SKM-1 treated with dmso at 0.1 percent for 144 hours (cell line): ENCODE data around the gene TNRC6B.
"Not testable (repeated sequence)": the region's sequence is repeated elsewhere in the genome, so short reads cannot be mapped to it uniquely, and the experiment has no call there.

ENCODE experiments used
- DNase-seq: peaks from one replicate; lab custom pipeline; 2025; ENCODE audit not compliant: unreplicated experiment; lab: John Stamatoyannopoulos, UW

Gene TNRC6B

DNA sequence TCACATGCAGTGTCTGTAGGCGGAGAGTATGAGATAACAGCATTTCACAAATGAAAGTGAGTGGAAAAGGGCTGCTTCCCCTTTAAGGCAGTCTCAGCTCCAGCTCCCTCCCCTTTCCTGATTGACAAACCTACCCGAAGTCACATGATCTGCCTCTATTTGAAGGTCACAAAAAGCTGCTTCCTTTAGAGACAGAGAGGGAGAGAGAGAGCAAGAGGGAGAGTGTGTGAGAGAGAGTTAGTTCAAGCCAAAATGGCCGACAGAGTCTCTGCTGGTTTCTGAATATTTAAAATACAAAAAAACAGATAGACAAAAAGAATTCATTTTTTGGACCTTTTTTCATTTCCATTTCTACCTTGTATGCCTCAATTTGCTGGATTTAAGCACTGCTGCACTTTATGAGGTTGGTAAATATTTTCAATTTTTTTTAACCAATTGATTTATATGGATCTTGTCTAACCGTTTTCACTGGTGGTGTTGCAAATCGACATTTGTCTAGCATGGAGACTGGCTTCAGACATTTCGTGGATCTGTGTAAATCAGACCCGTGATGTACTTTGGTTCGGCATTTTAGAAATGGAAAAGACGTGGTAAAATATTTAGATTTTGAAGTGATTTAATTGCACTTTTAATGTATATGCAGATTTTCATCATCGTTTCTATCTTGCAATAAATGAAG is at the start of gene TNRC6B:
Gene TNRC6B (plus strand): TSS at position 188 of the 679 bp plus-strand sequence. CDS start 211 bp downstream, at position 399.
- peak; percentile 100 for DNase-seq

- no peak for DNase-seq
Measured at GRCh38 chr22:40128989-40129388, 48.7 kb upstream of the TNRC6B start.

DNA sequence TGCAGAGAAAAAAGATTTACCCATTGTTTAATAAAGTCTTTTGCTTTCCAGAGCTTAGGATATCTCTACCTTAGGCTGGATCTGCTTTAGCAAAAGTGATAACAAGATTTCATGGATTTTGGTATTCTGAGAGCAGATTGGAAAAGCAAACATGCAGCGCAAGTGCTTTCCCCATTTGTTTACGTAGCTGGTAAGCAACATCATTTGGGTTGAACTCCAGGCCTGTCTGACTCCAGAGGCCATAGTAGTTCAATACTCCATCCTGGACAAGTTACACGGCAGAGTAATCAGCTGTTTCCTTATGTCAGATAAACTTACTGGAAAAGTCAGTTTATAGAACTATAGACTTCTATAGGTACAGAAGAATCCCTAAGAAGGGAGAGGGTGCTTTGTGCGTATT is 40.6 kb upstream of the TNRC6B start:
- no peak for DNase-seq

- no peak for DNase-seq
Measured at GRCh38 chr22:40138866-40139265, 38.9 kb upstream of the TNRC6B start.

DNA sequence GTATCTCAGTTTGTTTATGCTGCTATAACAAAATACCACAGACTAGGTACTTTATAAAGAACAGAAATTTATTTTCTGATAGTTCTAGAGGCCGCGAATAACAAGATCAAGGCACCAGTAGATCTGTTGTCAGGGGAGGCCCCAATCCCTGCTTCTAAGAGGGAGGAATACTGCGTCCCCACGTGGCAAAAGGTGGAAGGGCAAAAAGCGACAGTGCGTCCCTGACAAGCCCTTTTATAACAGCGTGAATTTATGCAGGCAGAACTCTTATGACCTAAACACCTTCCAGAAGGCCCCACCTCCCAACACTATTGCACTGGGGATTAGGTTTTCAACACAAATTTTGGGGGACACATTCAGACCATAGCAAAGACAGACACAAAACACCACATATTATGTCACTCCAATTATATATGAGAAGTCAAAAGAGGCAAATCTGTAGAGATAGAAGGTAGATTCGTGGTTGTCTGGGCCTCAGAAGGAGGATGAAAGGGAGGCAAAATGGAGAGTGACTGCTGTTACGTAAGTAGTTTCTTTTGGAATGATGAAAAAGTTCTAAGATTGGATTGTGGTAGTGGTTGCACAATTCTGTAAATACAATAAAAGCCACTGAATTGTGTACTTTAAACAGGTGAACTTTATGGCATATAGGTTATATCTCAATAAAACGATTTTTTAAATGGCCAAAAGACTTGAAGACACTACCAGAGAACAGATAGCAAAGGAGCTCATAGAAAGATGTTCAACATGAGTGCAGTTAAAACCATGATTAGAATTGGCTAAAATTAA is 30.1 kb upstream of the TNRC6B start:
- no peak for DNase-seq

DNA sequence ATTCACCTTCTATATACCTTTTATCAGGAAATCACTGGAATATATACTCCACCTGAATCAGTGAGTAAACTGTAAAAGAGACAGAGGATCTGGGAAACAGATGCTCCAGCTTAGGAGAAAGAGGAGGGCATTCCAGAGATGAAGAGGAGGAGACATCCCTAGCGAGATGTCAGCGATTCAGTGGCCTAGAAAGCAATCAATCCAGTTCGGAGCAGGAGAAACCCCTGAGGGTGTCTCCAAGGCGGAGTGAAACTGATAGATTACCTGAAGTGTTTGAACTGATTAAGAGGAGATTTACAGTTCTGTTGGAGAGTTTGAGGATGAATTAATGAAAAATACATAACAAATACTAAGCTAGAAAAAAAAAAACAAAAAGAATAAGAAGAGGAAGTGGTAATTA is 24.5 kb upstream of the TNRC6B start:
- no peak for DNase-seq

GRCh38 chr22:40153705-40154104 is 24.0 kb upstream of the TNRC6B start:
- DNase-seq: no peak

DNA sequence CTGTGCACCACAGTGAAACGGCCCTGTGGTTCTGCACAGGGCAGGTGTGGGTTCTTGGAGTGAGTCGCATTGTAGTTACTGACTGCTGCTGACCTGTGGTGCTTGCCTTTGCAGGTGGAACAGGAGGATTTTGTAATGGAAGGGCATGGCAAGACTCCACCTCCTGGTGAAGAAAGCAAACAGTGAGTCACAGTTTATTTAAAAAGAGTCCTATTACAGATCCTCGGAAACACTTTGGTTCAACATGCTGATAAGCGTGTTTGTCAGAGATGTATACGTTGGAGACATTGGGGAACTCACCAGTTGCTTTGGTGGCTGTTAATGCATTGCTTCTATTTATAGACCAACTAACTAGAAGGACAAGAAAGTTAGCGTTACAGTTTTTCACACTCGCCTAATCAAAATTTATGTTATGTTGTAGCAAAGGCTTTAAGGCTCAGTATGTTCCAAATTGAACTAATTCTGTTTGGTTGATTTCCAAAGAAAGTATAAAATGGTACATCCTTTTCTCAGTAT is 21.7 kb upstream of the TNRC6B start:
- DNase-seq: peak; percentile 75

DNA sequence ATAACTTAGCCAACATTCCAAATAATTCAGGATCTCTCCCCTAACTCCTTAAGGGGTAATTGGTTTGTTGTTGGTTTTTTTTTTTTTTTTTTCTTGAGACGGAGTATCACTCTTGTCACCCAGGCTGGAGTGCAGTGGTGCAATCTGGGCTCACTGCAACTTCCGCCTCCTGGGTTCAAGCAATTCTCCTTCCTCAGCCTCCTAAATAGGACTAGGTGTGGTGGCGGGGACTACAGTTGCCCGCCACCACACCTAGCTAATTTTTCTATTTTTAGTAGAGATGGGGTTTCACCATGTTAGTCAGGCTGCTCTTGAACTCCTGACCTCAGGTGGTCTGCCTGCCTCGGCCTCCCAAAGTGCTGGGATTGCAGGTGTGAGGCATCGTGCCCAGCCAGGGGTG is 21.0 kb upstream of the TNRC6B start:
- DNase-seq: not testable (repeated sequence)

- no peak for DNase-seq
Measured at GRCh38 chr22:40157330-40157945, 20.3 kb upstream of the TNRC6B start.

GRCh38 chr22:40161194-40161593 is 16.5 kb upstream of the TNRC6B start:
- no peak for DNase-seq

DNA sequence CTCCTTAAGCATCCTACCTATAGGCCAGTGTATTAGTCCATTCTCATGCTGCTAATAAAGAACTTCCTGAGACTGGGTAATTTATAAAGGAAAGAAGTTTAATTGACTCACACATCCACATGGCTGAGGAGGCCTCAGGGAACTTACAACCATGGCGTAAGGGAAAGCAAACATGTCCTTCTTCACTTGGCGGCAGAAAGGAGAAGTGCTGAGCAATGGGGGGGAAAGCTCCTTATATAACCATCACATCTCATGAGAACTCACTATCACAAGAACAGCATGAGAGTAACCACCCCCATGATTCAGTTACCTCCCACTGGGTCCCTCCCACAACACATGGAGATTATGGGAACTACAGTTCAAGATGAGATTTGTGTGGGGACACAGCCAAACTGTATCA is 12.2 kb upstream of the TNRC6B start:
- DNase-seq: not testable (repeated sequence)

DNA sequence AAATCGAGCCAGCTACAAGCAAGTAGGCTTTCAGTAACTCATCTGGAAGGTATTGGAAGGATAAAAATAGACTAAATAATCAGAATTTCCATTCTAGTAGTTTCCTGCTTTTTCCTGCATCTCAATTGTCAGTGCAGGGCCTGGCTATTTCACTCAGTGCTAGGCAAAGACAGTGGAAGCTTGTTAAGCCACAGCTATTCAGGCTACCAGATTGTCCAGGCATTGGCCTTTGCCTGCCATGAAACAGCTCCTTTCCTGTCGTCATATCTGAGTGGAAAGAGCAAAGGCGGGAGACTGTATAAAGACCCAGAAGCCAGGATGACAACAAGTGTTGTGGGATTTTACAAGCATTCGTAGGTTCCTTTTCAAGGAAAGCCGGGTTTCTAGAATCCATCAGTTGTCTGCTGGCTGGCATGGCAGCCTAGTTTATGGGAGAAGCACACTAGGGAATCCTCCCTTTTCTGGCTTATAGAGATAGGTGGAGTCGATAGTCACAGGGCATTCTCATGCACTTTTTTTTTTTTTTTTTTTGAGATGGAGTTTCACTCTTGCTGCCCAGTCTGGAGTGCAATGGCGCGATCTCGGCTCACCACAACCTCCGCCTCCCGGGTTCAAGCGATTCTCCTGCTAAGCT is 2.0 kb upstream of the TNRC6B start:
- DNase-seq: no peak

GRCh38 chr22:40176921-40177737 is 596 bp upstream of the TNRC6B start:
- no peak for DNase-seq

DNA sequence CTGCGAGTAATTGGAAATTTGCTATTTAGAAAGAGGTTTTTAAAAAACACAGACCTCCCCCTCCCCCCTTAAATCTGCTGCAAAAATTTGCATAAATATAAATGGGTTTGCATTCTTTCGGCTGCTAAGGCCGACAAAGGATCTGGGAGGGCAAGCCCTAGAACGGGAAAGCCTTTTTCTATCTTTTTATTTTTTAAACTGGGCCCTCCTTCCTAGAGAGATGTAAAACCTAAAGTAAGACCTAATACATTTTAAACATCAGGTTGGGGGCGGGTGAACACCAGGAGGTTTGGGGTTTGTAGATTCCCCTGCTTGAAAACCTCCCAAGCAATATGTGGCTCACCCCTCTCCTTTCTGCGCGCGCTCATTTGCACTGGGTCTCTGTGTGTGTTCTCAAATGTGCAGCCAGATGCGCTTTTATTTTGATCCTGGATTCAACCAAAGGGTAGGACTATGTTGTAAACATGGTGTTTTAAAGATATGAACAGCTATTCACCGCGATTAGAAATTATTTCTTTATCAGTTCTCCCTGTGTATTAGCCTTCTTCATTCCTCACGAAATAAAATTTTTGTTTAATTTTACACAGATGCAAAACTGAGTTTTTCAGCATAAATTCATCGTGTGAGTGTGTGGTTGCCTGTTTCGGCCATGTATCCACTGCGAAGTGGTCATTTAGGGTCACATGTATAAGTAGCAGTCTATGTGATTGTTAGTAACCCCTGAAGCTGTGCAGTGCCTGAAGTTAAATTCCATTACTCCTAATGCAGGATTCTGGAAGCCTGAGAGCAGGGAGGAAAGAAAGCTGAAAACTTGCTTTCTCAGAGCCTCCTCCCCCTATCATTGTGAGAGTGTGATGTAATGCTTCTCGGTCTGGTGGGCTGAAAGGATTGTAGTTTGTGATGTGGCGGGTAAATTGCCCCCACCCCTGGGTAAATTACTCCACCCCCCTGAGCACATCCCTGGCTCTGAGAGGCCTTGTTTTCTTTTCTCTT is 988 bp downstream of the TNRC6B start:
- no peak for DNase-seq

DNA sequence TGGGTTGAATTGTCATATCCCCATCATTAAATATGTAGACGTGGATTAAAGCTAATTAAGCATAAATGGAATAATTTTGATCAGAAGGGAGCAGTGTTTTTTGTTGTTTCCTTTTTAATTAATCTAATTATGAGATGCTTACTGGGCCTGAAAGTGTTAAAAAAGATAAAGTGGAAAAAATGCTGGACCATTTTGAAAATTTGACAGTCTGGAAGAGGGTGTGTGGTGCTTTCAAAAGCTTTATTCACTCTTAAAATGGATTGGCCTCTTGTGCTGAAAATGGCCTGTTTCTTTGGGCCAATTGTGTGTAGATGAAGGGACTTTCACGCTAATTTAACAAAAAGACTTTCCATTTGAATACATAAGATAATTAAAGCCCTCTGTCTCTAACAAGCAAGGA is 1.8 kb downstream of the TNRC6B start:
- no peak for DNase-seq

DNA sequence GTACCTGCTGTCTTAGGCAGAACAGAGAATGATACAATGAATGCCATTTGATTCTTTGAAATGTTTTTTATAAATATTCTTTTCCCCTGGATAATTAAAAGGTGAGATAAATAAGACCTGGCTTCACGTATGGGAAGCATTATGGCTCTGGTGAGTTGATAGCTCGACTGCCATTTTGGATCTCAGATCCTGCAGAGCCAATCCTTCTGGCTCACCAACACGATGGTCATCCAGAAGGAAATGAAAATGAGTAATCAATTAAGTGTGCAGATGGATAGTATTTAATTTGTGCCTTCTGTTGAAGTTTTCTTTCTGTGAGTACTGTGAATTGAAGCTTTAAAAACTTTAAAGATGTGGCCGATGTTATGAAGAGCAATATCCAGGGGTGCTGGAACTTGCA is 2.7 kb downstream of the TNRC6B start:
- no peak for DNase-seq

DNA sequence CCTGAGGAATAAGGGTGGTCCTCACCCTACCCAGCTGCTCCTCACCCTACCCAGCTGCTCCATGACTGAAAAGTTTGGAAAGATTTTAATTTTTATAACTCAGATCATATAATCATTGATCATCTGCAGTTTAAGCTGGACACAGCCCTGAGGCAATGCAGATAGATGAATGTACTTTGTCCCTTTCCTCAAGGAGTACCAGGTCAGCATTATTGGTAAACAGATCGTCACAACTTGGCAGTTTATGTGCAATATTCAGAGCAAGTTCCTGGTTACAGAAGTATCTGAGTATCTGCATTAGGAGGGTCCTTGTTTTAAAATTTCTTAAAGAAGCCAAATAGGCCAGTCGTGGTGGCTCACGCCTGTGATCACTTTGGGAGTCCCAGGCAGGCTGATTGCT is 3.6 kb downstream of the TNRC6B start:
- DNase-seq: no peak

- DNase-seq: no peak
Measured at GRCh38 chr22:40182231-40182835, 4.6 kb downstream of the TNRC6B start.
